Esophagus muscularis mucosa (tissue), 4 donors: ENCODE results near the gene MCOLN2. TPM values are rescaled to one million over a fixed set of nuclear protein-coding genes. Genes with fewer than 3 reads are reported as not detected.

Source experiments
- DNase-seq: peaks from one replicate; pipeline ENCODE4 v3.0.0-alpha.2; 2017; ENCODE audit errors: extremely low spot score
- H3K27ac ChIP-seq, 4 donors: fragments of 200-600 bp; sonication (generic); replicated peaks in 1 of 4; 1 replicate in 3 of 4; 2 replicates in 1 of 4; pipeline ENCODE4 v1.5.1; 2016 to 2019; ENCODE audit warnings: mild to moderate bottlenecking in 1 of 4
- H3K27me3 ChIP-seq, 4 donors: fragments of 200-600 bp; sonication (generic); one replicate each; pipeline versions ENCODE4 v1.5.1 to v1.6.0; 2016 to 2019
- H3K36me3 ChIP-seq, 4 donors: fragments of 200-600 bp; sonication (generic); one replicate each; pipeline ENCODE4 v1.5.1; 2016 to 2019
- H3K4me1 ChIP-seq, 4 donors: fragments of 200-600 bp; sonication (generic); one replicate each; pipeline ENCODE4 v1.5.1; 2016 to 2019
- H3K4me3 ChIP-seq, 4 donors: fragments of 200-600 bp; sonication (generic); 1 replicate in 2 of 4; 2 replicates in 2 of 4; pipeline ENCODE4 v1.5.1; 2016 to 2019; ENCODE audit warnings: mild to moderate bottlenecking in 4 of 4, moderate library complexity in 1 of 4
- H3K9me3 ChIP-seq, 4 donors: fragments of 200-600 bp; sonication (generic); 1 replicate in 3 of 4; 2 replicates in 1 of 4; pipeline ENCODE4 v1.5.1; 2016 to 2019
- CTCF ChIP-seq, 3 experiments: fragments of 200-600 bp in 2 of 3; fragments of 450-650 bp in 1 of 3; sonication (generic) in 2 of 3; IDR thresholded peaks; one replicate each; pipeline ENCODE4 v1.5.1; 2017 to 2019; ENCODE audit warnings: antibody characterized with exemption in 3 of 3, mild to moderate bottlenecking in 2 of 3, moderate library complexity in 1 of 3
- EP300 ChIP-seq: sonication (generic); formaldehyde crosslinking; IDR thresholded peaks from one replicate; pipeline ENCODE4 v1.6.1; 2017; ENCODE audit warnings: antibody characterized with exemption
- POLR2A ChIP-seq: fragments of 450-650 bp; IDR thresholded peaks from one replicate; pipeline ENCODE4 v1.6.1; 2017; ENCODE audit warnings: antibody characterized with exemption, moderate library complexity, mild to moderate bottlenecking, low read depth
- POLR2AphosphoS5 ChIP-seq, 2 donors: sonication (generic); formaldehyde crosslinking; IDR thresholded peaks; one replicate each; pipeline ENCODE4 v1.6.1; 2017; ENCODE audit warnings: antibody characterized with exemption in 2 of 2
- WGBS: methylation state at CpG from one replicate; pipeline ENCODE4 v1.1.5; 2018; 5-methylcytosine and 5-hydroxymethylcytosine counted together
- intact Hi-C: fragments of 100-400 bp; cut with DNase I; formaldehyde crosslinking; loops from one replicate; pipeline ENCODE4 v1.15.1; 2023
- total RNA-seq, 4 donors: library from RNA; depleted of rRNA; stranded (reverse); fragments of >200 nt; gene quantifications; one replicate each; pipeline versions ENCODE4 v1.1.0 to v1.2.1, GENCODE V29; 2016

Gene MCOLN2
- total RNA-seq, 4 donors from 2014 or later: under 0.01 to 0.83 (median 0.18) TPM

DNA sequence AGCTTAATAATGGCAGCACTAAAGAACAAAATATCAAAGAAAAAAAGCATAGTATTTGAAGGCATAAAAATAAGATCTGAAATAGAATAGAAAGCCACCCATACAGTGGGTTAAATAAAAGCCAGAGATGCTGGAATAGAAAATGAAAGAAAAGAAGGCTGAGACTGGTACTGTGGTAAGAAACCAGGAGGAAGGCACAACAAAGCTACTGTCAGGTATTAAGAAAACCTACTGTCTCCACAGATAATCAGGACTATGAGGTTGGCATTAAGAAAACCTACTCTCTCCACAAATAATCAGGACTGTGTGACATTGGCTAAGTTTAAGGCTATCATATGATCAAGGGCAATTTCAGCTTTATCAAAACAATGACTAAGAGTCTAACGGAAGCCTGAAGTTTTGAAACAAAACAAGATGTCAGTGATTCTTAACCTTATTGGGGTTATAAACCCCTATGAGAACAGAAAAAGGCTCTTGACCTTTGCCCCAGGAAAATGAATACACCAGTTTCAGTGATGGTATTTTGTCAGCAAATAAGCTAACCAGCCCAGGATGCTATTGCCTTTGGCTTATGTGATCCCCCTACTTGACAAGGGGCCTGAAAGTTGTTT is 24.4 kb downstream of the MCOLN2 start:
- no peak overlapping the region for H3K27ac ChIP-seq
- H3K9me3 ChIP-seq: no peaks in the 10 kb centered on the region
- no peak overlapping the region for H3K4me3 ChIP-seq
- H3K36me3 ChIP-seq: no peaks in the 10 kb centered on the region
- 67% methylated on average over 1 of the region's 1 CpG for WGBS
- intact Hi-C loops: no loop called here
- no peak for DNase-seq
- H3K4me1 ChIP-seq: no peaks in the 10 kb centered on the region
- H3K27me3 ChIP-seq: no peaks in the 10 kb centered on the region
- TF ChIP-seq EP300: no peak
- TF ChIP-seq POLR2AphosphoS5 (IDR thresholded peaks at IDR 0.05): no peak
- TF ChIP-seq POLR2A: no peak
- no peak for TF ChIP-seq CTCF (IDR thresholded peaks at IDR 0.05)

DNA sequence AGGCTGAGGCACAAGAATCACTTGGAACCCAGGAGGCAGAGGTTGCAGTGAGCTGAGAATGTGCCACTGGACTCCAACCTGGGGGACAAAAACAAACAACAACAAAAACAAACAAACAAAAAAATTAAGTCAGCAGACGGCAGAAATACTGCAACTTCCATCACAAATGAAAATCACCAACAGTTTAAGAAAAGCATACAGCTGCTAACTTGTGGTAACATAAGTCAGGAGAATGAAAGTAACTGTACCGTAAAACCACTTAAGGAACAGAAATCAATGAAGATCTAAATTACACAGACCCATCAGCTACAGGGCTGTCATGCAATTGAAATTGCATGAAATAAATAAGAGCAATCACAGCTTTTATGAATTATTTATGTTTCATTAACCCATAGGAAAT is 25.0 kb downstream of the MCOLN2 start:
- Histone ChIP-seq H3K27me3 (no peaks in the 10 kb centered on the region), H3K27ac (no peak overlapping the region), H3K36me3 (no peaks in the 10 kb centered on the region), H3K4me3 (no peak overlapping the region), H3K9me3 (no peaks in the 10 kb centered on the region), H3K4me1 (no peaks in the 10 kb centered on the region)
- 94% methylated on average over 2 of the region's 2 CpGs for WGBS
- intact Hi-C loops: no loop called here
- no peak for DNase-seq
- TF ChIP-seq EP300: no peak

GRCh38 chr1:84969489-84970250 is 27.2 kb downstream of the MCOLN2 start:
- no peak for DNase-seq
- Histone ChIP-seq H3K4me3 (no peak overlapping the region), H3K9me3 (no peaks in the 10 kb centered on the region), H3K4me1 (no peaks in the 10 kb centered on the region), H3K36me3 (no peaks in the 10 kb centered on the region), H3K27me3 (no peaks in the 10 kb centered on the region), H3K27ac (no peak overlapping the region)
- intact Hi-C loops: no loop called here
- TF ChIP-seq POLR2A: no peak
- TF ChIP-seq EP300: no peak
- TF ChIP-seq CTCF (IDR thresholded peaks at IDR 0.05): no peak
- TF ChIP-seq POLR2AphosphoS5 (IDR thresholded peaks at IDR 0.05): no peak
- over 99% methylated on average over 7 of the region's 7 CpGs for WGBS

GRCh38 chr1:84968865-84969264 is 28.0 kb downstream of the MCOLN2 start:
- Histone ChIP-seq H3K4me1 (no peaks in the 10 kb centered on the region), H3K9me3 (no peaks in the 10 kb centered on the region), H3K27ac (no peak overlapping the region), H3K4me3 (no peak overlapping the region), H3K27me3 (no peaks in the 10 kb centered on the region), H3K36me3 (no peaks in the 10 kb centered on the region)
- TF ChIP-seq POLR2A: no peak
- TF ChIP-seq POLR2AphosphoS5 (IDR thresholded peaks at IDR 0.05): no peak
- no peak for TF ChIP-seq CTCF (IDR thresholded peaks at IDR 0.05)
- TF ChIP-seq EP300: no peak
- no peak for DNase-seq
- 91% methylated on average over 3 of the region's 3 CpGs for WGBS
- intact Hi-C loops: no loop called here

DNA sequence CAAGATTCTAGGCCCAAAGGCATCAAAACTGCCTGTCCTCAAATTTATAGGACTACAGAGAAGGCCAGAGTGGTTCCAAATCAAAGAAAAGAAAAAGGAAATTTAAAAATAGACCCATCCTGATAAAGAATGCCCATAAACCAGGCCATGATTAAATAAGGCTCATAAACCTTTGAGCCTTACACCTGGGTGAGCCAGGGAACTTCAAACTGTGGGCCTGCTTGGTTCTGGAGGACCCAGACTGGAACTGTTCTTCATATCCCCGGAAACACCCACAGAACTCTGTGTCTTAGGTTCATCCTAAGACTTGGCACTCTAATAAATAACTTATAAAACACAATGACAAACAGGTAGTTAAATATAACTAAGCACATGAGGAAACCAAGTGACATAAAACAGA is 28.8 kb downstream of the MCOLN2 start:
- no peaks in the 10 kb centered on the region for H3K4me1 ChIP-seq
- no peak overlapping the region for H3K4me3 ChIP-seq
- H3K27me3 ChIP-seq: no peaks in the 10 kb centered on the region
- DNase-seq: no peak
- no peaks in the 10 kb centered on the region for H3K9me3 ChIP-seq
- 82% methylated on average over 1 of the region's 1 CpG for WGBS
- TF ChIP-seq POLR2A: no peak
- TF ChIP-seq EP300: no peak
- no peak for TF ChIP-seq CTCF (IDR thresholded peaks at IDR 0.05)
- TF ChIP-seq POLR2AphosphoS5 (IDR thresholded peaks at IDR 0.05): no peak
- no peaks in the 10 kb centered on the region for H3K36me3 ChIP-seq
- intact Hi-C loops: no loop called here
- H3K27ac ChIP-seq: no peak overlapping the region
